Stomach (tissue), 4 donors: ENCODE data around the gene MYO5C.

Experiments used
- POLR2AphosphoS5 ChIP-seq, 3 donors: sonication (generic); formaldehyde crosslinking; IDR thresholded peaks; one replicate each; pipeline ENCODE4 v1.6.1; 2016; ENCODE audit warnings: antibody characterized with exemption in 3 of 3
- TF ChIP-seq, protein P1 (sequence below), 7 experiments: fragments of 450-650 bp in 4 of 7; fragments of 200-600 bp in 3 of 7; sonication (generic) in 3 of 7; IDR thresholded peaks; one replicate each; pipeline ENCODE4 v1.5.1; 2016 to 2019; ENCODE audit warnings: antibody characterized with exemption in 7 of 7, control low read depth in 2 of 7, mild to moderate bottlenecking in 1 of 7

DNA sequence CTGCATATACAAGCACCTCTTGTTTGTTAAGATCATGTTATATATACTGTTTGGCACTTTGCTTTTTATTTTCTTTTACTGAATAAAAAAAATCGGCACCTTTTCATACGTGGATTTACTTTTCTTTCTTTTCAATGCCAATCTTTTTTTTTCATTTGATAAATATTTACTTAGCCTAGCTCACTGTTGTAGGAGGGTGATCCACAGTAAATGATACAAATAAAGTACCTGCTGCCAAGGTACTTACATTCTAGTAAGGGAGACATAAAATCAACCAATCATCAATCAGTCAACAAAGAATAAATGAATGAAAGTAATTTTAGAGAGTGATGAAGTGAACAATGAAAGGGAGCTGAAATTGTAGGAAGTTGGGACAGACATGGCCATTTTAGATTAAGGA, 122.7 kb downstream of the MYO5C start:
- TF ChIP-seq, protein P1, sequence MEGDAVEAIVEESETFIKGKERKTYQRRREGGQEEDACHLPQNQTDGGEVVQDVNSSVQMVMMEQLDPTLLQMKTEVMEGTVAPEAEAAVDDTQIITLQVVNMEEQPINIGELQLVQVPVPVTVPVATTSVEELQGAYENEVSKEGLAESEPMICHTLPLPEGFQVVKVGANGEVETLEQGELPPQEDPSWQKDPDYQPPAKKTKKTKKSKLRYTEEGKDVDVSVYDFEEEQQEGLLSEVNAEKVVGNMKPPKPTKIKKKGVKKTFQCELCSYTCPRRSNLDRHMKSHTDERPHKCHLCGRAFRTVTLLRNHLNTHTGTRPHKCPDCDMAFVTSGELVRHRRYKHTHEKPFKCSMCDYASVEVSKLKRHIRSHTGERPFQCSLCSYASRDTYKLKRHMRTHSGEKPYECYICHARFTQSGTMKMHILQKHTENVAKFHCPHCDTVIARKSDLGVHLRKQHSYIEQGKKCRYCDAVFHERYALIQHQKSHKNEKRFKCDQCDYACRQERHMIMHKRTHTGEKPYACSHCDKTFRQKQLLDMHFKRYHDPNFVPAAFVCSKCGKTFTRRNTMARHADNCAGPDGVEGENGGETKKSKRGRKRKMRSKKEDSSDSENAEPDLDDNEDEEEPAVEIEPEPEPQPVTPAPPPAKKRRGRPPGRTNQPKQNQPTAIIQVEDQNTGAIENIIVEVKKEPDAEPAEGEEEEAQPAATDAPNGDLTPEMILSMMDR (IDR thresholded peaks at IDR 0.05): no peak
- no peak for TF ChIP-seq POLR2AphosphoS5 (IDR thresholded peaks at IDR 0.05)
